Measurements from ENCODE around the gene CUX1.
A peak's percentile ranks its signal among the peaks of the same experiment; 100 is the strongest.

CUX1 gene

DNA sequence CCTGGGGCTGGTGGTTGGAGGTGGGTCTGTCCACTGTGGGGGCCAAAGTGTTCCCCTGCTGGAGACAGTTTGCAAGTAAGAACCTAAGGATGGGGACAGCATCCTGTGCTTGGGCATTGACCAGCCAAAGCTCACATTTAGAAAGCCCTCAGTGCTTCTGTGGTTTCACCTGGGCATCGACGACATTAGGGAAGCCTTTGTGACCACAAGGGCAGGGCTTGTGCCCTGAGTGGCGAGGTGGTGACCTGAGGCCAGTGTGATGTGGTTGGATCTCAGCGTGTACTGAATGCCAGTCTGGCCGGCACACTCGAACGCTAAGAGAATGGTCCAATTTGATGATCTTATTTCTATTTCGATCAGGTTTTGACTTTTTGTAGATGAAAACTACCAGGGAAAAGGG, 437.1 kb downstream of the CUX1 start:
- no peak for DNase-seq

DNA sequence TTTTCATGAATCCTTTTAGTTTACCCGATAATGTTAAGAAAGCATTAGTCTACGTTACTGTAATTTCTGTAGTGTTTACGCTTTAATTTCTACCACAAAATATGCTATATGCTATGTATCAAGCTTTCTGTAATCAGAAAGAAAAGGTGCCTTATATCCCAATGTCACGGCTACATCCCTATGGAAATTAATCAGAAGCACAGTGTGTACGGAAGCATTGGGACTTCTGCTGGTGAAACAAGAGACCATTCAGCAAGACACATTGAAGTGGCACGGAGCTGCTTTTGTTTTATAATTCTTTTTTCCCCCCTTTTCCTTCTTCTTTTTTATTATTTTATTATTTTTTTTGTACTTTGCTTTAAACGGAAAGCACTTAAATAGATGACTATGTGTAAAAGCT, 438.1 kb downstream of the CUX1 start:
- no peak for DNase-seq

- DNase-seq, result no peak
Observed at GRCh38 chr7:102255916-102256315, 438.5 kb downstream of the CUX1 start.

GRCh38 chr7:102258073-102258748, 440.8 kb downstream of the CUX1 start:
- DNase-seq, result no peak

DNA sequence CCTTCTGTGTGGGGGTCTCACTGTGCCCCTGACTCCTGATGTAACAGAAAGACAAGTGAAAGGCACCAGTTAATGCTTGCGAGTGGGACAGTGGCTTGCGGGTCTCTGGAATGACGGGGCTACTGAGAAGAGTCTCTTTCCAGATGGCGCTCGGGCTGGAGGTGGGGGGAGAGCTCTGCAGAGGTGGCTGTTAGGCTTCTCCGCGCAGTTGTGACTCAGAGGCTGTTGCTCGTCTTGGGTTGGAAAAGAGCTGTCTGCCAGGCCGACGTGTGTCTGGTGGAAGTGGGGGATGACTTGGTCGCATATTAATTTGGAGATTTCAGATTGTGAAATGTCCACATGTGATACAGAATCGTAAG, 441.3 kb downstream of the CUX1 start:
- DNase-seq, result no peak

DNA sequence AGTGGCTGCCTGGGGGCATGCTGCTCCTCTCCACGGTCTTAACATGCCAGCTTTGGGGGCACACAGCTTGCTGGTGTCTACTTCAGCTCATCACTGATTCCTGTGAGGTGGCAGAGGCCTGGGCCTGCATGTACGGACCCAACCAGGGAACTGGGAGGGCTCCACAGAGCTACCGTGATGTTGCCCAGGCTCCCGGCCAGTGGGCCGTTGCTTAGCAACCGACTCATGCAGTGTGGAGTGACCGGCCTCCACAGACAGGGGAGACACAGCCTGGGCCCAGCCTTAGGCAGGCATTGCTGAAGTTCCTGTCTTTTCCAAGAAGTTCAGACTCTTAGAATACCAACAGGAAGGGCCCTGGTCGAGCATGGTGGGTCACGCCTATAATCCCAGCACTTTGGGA, 443.4 kb downstream of the CUX1 start:
- DNase-seq, result peak; percentile 55

GRCh38 chr7:102261451-102261850, 444.0 kb downstream of the CUX1 start:
- peak; percentile 14 for DNase-seq

- DNase-seq, result no peak
Observed at GRCh38 chr7:102262546-102262945, 445.1 kb downstream of the CUX1 start.

DNA sequence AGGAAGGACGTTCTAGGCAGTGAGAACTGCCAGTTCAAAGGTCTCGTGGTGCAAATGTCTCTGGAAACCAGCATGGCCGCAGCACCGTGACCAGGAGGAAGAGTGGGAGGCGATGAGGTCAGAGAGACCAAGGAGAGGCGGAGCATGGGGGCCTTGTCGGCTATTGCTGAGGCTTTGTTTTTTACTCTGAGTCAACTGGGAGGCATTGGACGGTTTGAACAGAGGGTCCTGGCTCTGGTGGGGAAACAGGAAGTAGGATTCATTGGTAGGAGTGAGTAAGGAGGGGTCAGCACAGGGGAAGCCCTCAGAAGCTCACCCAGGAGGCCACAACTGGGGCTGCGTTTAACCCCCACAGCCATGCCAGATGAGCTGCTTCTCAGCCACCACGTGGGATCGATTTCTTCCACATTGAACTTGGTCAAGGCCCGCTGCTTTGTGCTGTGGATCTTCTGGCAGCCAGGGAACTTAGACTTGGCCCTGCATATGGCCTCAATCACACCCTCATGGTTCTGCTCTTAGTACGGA, 447.0 kb downstream of the CUX1 start:
- DNase-seq, result no peak

GRCh38 chr7:102266541-102266940, 449.1 kb downstream of the CUX1 start:
- no peak for DNase-seq

DNA sequence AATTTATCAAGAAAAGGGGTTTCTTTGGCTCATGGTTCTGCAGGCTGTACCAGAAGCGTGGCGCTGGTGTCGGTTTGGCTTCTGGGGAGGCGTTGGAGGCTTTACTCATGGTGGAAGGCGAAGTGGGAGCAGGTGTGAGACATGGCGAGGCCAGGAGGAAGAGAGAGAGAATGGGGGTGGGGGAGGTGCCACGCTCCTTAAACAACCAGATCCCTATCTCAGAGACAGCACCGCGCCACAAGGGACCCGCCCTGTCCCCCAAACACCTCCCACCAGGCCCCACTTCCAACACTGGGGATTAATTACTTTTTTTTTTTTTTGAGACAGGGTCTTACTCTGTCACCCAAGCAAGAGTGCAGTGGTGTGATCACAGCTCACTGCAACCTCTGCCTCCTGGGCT, 451.2 kb downstream of the CUX1 start:
- no peak for DNase-seq

- peak; percentile 25 for DNase-seq
Observed at GRCh38 chr7:102270178-102270887, 452.9 kb downstream of the CUX1 start.

- no peak for DNase-seq
Observed at GRCh38 chr7:102271158-102271798, 453.9 kb downstream of the CUX1 start.

- DNase-seq, result peak; percentile 80
Observed at GRCh38 chr7:102272075-102272916, 454.9 kb downstream of the CUX1 start.

GRCh38 chr7:102272917-102273748, 455.7 kb downstream of the CUX1 start:
- no peak for DNase-seq

- no peak for DNase-seq
Observed at GRCh38 chr7:102273749-102274712, 456.6 kb downstream of the CUX1 start.

DNA sequence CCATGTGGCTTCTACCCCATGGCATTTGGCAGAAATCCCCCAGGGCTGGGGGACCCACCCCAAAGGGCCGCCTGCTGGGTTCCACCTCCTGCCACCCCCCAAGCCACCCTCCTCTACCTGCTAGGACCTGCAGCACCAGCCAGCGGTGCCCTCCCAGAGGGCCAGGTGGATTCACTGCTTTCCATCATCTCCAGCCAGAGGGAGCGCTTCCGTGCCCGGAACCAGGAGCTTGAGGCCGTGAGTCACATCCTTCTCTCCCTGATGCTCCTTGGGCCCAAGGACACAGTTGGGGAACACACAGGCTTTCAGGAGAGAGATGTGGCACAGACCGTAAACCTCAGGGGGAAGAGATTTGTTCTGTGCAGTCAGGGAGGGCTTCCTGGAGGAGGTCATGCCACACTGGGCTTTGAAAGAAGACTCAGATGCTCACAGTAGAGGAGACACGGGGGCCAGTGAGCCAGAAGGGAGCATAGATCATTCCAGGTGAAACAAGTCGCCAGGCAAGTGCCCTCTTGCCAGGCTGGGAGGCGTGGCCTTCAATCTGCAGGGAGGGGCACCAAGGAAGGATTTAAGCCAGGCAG, 457.8 kb downstream of the CUX1 start:
- no peak for DNase-seq

DNA sequence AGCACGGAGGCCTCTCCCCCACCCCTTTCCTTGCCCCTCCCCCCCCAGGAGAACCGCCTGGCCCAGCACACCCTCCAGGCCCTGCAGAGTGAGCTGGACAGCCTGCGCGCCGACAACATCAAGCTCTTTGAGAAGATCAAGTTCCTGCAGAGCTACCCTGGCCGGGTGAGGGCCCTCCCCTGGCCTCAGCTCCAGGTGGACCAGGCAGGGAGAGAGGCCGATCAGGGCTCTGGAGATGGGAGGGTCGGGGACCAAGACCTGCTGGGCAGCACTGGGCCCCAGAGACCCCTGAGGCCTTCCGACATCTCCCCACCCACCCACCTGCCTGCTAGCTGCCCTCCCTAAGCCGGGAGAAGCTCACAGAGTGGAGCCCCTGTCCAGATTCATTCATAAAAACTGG, 460.5 kb downstream of the CUX1 start:
- no peak for DNase-seq

GRCh38 chr7:102279537-102280400, 462.3 kb downstream of the CUX1 start:
- peak; percentile 42 for DNase-seq

Measured in midbrain (tissue), 1 donor.